HG03342 (cell line): ENCODE data around the gene LRRTM2.
"Not testable (repeated sequence)": the region's sequence is repeated elsewhere in the genome, so short reads cannot be mapped to it uniquely, and the experiment has no call there.

Experiments used
- ATAC-seq: cut with Tn5 transposase; IDR thresholded peaks from one replicate; pipeline ENCODE4 v1.9.1; 2021; ENCODE audit warnings: mild to moderate bottlenecking, moderate library complexity; ENCODE audit not compliant: unreplicated experiment

LRRTM2 gene

DNA sequence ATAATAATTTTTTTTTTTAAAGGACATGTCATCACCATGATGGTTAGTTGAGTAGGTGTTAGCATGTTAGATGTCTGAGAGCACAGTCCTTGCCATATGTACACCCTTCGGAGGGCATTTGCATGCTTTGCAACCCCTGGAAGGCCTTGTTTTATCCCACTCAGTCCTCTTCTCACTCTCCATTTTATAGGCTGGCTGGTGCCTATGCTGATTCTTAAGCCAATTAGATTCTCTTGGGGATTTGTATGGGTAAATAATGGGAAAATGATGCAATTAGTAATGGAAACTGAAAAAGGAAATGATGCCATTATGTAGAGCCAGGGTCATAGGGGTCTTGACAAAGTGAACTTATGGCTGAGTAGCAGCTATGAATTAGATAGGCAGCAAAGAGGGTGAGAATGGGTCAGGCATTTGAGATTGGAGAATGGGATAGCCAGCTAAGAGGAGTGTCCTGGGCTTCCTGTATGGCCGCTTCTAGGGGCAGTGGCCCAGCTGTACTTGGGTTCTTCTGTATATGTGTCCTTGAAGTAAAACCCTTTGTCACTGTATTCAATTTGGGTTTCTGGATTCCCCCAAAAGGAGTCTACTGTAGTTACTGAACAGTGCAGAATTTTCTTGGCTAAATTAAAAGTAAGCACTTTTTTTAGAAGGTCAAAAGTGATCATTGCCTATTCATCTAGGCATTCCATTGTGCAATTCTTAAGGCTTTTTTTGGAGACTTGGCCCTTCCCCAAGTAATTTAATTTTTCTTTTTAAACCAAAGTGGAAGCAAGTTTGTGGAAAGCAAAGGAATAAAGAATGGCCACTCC is 31.6 kb downstream of the LRRTM2 start:
- ATAC-seq, result no peak

DNA sequence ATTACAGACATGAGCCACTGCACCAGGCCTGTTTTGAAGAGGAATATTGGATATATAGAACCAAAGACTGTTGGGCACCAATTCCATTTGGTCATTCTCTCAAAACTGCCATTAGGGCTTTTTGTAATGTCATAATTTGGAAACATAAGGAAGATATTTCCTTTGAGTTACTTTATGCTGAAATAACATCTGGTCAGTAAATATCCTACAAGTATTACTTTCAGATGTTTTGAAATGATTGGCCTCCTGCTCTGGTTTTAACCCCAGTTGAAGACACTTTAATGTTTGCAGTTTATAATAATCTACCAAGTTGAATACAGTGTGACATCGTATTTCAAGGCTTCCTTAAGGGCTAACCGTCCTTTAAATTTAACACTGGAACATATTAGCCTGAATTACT is 33.6 kb downstream of the LRRTM2 start:
- no peak for ATAC-seq

DNA sequence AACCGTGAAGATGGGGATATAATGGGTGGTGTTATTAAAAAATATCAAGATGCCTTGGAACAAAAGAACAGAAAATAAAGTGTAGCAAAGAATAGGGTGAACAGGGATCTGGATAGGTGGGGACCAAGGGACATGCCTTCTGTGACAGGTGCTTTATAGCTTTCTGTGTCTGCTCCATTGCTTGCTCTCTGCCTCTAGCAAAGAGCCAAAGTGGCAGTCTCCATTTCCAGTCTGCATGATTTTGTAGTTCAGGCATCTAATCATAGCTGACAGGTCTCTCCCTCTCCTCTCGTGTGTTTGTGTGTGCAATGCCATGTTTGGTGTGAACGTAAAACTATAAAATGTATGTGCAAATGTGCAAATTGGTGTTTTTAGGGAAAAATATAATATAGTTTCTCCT is 35.0 kb downstream of the LRRTM2 start:
- no peak for ATAC-seq

DNA sequence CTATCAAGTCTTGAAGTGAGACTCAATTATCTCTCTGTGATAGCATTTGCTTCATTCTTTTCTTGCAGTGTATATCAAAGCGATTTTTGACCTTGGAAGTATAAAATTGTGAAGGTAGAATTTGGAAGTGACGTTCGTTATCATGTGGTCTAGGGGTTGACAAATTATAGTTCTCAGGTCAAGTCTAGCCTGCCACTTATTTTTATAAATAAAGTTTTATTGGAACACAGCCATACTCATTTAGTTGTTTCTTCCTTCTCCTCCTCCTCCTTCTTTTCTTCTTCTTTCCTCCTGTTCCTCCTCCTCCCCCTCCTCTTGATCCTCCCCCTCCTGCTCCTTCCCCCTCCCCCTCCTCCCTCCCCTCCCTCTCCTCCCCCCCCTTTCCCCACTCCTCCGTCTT is 38.0 kb downstream of the LRRTM2 start:
- ATAC-seq, result no peak

DNA sequence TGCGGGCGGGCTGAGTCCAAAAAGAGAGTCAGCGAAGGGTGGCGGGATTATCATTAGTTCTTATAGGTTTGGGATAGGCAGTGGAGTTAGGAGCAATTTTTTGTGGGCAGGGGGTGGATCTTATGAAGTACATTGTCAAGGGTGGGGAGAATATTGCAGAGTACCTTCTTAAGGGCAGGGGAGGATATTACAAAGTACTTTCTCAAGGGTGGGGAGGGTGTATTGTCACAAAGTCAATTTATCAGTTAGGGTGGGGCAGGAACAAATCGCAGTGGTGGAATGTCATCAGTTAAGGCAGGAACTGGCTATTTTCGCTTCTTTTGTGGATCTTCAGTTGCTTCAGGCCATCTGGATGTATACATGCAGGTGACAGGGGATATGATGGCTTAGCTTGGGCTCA is 40.3 kb downstream of the LRRTM2 start:
- not testable (repeated sequence) for ATAC-seq

DNA sequence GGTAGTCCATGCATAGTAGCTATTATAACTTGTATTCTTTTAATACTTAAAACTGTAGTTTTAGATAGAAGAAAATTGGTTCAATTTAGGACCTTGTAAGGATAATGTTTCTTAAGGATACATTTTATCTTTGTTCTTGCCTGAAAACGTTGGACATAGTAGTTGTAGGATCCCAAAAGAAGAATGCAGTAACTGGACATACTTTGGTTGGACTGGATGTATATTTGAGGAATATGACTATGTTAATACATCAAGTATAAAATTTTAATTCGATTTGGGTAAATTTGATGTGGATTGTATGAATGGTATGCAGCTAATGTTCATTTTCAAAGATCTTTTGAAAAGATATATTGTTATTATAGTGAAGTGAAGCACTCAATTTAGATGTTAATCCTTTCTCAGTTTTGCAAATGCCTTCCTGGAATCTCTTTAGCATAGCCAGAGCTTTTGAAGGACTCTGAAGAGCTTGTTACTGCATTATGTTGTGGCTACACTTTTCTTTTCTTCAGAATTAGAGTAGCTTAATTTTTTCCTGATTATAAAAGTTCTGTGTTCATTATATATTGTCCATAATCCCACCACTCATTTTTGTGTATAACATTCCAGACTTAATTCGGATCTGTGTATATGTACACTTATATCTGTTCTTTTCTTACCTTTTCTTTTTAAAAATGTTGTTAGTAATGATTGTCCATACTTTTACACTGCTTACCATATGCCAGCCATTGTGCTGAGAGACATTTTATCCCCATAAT is 41.2 kb downstream of the LRRTM2 start:
- no peak for ATAC-seq

DNA sequence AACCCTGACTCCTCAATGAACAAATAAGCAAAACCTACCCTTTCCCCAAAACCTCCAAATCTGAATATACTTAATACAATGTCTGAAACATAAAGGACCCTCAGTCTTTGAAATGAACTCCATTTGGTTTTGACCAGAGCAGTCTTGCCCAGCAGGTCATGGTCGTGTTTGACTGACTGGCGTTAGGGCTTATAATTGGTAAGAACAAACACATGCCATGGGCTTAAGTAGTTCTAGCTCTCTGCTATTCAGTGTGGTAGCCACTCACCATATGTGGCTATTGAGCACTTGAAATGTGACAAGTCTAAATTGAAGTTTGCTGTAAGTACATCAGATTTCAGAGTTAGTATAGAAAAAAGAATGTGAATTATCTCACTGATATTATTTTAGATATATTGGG is 42.1 kb downstream of the LRRTM2 start:
- no peak for ATAC-seq

DNA sequence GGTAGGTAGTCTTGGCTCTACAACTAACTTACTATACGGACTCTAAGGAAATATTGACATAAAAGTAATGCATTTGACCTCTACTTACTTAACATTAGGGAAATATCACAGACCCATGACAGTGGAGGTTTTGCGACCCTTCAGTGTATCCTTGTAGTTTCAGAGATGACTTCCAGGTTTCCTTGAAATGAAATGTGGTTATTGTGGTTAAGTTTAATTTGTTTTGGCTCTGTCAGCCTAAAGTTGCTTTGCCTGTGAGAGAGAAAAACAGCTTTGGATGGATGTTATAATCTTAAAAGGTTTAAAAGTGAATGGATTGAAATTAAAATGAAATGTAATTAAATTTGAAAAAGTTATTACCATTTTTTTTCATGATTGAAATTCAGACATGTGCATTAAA is 42.9 kb downstream of the LRRTM2 start:
- ATAC-seq, result no peak

DNA sequence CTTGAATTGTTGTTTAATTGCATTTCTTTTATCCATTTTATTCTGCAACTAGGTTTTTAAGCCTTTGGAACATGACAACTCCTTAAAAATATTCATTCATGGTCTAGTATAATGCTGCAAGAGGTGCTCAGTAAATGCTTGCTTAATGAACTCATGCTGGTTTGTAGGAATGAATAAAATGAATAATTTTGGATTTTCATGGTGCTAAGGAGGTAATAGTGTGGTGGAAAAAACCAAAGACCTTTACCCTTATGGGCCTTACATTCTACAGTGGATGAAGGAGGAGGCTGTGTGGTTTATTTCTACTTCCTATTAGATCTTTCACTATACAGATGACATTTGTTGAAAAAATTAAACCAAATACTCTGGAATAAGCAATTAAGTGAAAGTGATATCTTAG is 43.4 kb downstream of the LRRTM2 start:
- ATAC-seq, result no peak

DNA sequence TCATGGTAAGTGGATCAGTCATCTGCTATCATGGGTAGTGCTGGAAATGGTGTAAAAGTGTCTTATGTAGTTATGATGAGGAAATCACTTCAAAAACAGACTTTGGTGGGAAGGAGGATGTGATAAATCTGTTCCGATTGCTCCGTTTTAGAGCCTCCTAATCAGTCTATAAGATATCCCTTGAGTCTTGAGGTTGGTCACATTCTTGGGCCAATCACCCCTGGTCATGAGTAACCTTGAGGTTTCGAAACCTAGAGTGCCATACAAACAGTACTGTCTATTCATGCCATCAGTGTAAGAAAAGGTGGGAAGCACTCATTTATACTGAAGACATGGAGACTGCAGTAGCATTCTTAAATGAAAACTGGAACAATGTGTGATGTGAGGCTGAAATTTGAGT is 45.8 kb downstream of the LRRTM2 start:
- no peak for ATAC-seq

DNA sequence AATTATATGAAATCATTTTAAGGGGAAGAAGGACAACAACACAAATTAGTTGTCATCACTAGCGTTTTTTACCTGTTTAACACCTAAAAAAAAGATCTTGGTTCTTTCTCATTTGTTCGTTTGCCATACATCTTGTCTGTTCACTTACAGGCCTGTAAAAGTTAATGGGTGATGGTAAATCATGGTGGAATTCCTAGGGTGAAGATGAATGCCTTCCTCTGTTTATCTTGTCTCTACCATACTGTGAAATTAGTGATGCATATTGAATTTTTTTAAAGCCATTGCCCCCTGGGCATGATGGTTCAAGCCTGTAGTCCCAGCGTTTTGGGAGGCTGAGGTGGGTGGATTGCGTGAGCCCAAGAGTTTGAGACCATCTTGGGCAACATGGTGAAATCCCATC is 46.6 kb downstream of the LRRTM2 start:
- no peak for ATAC-seq

DNA sequence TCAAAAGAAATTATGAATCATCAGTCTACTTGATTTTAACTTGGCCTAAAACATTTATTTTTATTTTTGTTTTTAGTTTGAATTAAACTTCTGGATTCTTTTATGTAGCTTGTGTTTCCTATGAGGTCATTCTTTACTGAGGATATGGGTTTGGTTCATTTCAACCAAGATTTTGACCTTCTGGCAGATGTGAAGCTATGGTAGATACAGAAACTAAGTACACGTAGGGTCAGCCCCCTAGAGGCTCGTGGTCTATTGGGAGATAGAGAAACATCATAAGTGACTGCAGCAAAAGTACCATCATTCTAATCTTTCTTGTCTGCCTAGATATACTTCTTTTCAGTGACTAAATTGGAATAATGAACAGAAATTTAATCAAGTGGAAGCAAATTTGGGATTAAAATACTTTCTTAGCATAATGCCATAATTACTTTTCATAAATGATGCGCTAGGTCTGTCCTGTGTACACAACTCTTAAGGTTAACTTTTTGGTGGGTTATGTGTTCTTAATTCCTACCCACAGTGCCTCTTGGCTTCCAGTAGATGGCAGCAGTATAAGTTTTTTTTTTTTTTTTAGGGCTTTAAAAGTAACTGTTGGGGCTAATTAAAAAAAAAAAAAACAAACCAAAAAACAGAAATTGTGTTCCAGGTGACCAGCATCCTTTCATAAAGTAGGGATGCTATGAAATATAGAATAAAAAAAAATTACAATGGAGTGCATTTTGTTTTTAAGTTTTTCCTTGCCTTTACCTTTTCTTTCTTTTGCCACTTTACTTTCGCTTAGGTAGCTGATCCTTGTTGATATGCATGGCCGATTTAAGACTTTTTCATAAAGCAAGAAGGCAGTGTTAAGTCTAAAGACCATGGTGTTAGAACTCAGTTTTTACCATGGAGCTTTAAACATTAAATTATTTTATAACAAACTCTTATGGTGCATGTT is 49.9 kb downstream of the LRRTM2 start:
- ATAC-seq, result no peak

DNA sequence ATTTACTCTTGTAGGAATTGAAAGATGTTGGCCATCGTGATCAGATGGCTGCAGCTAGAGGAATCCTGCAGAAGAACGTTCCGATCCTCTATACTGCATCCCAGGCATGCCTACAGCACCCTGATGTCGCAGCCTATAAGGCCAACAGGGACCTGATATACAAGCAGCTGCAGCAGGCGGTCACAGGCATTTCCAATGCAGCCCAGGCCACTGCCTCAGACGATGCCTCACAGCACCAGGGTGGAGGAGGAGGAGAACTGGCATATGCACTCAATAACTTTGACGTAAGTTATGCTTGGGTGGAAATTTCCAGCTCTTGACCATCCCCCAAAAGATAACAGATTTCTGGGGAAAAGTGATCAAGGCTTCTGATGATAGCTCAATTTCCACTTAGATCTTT is 50.6 kb downstream of the LRRTM2 start:
- no peak for ATAC-seq

DNA sequence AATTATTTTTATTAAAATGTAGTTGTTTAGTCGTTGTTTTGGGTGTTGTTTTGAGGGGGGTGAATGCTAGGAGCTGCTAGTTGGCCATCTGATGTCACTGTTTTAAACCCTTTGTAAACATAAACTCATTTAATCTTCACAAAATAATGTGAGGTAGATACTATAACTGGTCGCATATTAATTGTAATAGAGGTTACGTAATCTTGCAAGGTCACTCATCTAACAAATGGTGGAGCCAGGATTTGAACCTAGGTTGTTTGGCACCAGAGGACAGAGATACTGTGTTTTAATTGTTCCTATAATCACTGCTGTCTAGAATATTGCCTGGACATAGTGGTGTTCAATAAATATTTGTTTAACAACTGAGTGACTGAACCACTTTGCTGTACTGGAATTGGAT is 54.4 kb downstream of the LRRTM2 start:
- ATAC-seq, result no peak

DNA sequence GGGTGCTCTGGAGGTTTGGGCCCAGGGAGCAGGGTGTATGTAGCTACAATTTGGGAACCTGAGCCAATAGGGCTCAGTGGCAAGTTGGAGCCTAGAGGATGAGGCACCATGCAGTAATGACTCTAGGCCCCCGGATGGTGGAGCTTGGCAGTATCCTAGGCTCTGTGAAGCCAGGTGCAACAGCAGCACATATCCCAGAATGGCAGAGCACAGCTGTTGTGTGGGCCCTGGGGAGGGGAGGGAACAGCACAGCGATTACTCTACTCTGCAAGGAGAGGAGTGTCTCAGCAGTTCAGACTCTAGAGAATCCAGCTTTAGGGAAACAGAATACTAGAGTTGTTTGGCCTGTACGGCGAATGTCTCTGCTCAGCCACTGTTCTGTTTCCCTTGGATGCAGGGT is 56.1 kb downstream of the LRRTM2 start:
- no peak for ATAC-seq
